Mesothelial cell of epicardium (in vitro differentiated cells): ENCODE data around the gene OR6V1. TPM values are rescaled to one million over a fixed set of nuclear protein-coding genes. Genes with fewer than 3 reads are reported as not detected.

Experiments used
- DNase-seq, 2 experiments: peaks; one replicate each; pipeline ENCODE4 v3.0.0; 2021; ENCODE audit warnings: low spot score in 2 of 2; ENCODE audit not compliant: unreplicated experiment in 2 of 2
- H3K27ac Mint-ChIP-seq: 2 replicates; pipeline ENCODE4 v1.8.0; 2021; ENCODE audit warnings: mixed read lengths
- H3K27me3 Mint-ChIP-seq: 2 replicates; pipeline ENCODE4 v1.8.0; 2021; ENCODE audit warnings: low read depth, mixed read lengths
- H3K36me3 Mint-ChIP-seq: 2 replicates; pipeline ENCODE4 v1.8.0; 2021; ENCODE audit warnings: mixed read lengths
- H3K4me1 Mint-ChIP-seq: 2 replicates; pipeline ENCODE4 v1.8.0; 2021; ENCODE audit warnings: mixed read lengths
- H3K4me3 Mint-ChIP-seq: 2 replicates; pipeline ENCODE4 v1.8.0; 2021; ENCODE audit warnings: mild to moderate bottlenecking, moderate library complexity, mixed read lengths
- H3K9me3 Mint-ChIP-seq: 2 replicates; pipeline ENCODE4 v1.8.0; 2021; ENCODE audit warnings: mixed read lengths
- total RNA-seq: library from RNA; stranded (reverse); gene quantifications from 3 replicates; pipeline ENCODE4 v1.2.1, GENCODE V29; 2021
- TF ChIP-seq, protein P1 (sequence below): fragments of 200-600 bp; sonication (generic); IDR thresholded peaks from one replicate; pipeline ENCODE4 v1.5.0; 2021; ENCODE audit warnings: antibody characterized with exemption; ENCODE audit not compliant: unreplicated experiment

The OR6V1 gene
- total RNA-seq, 1 donor from 2014 or later = not detected

DNA sequence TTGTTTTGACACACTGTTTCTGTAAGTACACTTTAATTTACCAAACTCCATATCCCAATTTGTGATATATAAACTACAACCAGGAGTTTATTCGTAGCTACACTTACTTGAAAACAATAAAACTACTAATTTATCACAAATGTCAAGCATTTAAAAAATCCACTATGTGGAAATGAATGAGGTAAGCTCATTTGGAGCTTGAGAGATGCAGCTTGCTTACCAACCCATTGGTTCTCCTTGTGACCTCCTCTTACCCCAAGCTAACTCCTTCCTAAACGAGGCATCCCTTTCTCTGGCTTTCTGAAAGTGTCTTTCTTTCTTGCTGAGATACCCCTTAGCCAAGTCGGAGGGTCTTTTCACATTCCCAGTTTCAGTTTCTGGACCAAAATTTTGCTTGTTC, 2.5 kb downstream of the OR6V1 start:
- no peak overlapping the region for H3K4me3 Mint-ChIP-seq
- TF ChIP-seq, protein P1, sequence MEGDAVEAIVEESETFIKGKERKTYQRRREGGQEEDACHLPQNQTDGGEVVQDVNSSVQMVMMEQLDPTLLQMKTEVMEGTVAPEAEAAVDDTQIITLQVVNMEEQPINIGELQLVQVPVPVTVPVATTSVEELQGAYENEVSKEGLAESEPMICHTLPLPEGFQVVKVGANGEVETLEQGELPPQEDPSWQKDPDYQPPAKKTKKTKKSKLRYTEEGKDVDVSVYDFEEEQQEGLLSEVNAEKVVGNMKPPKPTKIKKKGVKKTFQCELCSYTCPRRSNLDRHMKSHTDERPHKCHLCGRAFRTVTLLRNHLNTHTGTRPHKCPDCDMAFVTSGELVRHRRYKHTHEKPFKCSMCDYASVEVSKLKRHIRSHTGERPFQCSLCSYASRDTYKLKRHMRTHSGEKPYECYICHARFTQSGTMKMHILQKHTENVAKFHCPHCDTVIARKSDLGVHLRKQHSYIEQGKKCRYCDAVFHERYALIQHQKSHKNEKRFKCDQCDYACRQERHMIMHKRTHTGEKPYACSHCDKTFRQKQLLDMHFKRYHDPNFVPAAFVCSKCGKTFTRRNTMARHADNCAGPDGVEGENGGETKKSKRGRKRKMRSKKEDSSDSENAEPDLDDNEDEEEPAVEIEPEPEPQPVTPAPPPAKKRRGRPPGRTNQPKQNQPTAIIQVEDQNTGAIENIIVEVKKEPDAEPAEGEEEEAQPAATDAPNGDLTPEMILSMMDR = no peak
- H3K36me3 Mint-ChIP-seq = no peaks in the 10 kb centered on the region
- H3K27me3 Mint-ChIP-seq = peaks cover 18% of the 10 kb centered on the region
- H3K27ac Mint-ChIP-seq = no peak overlapping the region
- no peaks in the 10 kb centered on the region for H3K4me1 Mint-ChIP-seq
- DNase-seq = no peak
- H3K9me3 Mint-ChIP-seq = no peaks in the 10 kb centered on the region

DNA sequence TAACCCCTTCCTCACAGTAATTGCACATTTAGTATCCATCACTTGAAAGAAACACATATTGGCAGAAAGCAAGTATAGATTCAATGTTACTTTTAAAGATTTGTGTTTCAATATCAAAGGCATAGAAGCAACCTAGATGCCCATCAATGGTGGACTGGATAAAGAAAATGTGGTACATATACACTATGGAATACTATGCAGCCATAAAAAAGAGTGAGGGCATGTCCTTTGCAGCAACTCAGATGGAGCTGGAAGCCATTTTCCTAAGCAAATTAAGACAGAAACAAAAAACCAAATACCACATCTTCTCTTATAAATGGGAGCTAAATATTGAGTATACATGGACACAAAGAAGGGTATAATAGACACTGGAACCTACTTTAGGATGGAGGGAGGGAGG, 3.6 kb downstream of the OR6V1 start:
- no peaks in the 10 kb centered on the region for H3K9me3 Mint-ChIP-seq
- no peak overlapping the region for H3K4me3 Mint-ChIP-seq
- TF ChIP-seq, protein P1 = no peak
- peaks cover 15% of the 10 kb centered on the region for H3K27me3 Mint-ChIP-seq
- no peak overlapping the region for H3K27ac Mint-ChIP-seq
- H3K36me3 Mint-ChIP-seq = no peaks in the 10 kb centered on the region
- H3K4me1 Mint-ChIP-seq = no peaks in the 10 kb centered on the region
- DNase-seq = no peak

DNA sequence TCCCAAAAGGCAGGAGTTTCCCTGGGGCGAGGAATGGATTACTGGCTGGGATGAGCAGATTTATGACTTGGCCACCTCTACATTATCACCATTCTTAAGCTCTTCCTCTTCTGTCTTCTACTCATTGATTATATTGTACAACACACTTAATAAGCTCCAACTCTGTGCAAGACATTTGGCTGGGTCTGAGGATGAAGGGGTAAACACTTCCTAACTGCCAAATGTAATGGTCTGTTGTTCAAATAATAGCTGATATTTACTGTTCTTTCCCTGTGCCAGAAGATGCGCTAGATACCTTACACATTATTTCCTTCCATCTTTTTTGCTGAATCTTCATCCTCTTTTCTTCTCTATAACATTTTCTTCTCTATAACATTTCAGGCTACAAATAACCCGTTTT, 11.6 kb downstream of the OR6V1 start:
- H3K4me3 Mint-ChIP-seq = no peak overlapping the region
- DNase-seq = no peak

DNA sequence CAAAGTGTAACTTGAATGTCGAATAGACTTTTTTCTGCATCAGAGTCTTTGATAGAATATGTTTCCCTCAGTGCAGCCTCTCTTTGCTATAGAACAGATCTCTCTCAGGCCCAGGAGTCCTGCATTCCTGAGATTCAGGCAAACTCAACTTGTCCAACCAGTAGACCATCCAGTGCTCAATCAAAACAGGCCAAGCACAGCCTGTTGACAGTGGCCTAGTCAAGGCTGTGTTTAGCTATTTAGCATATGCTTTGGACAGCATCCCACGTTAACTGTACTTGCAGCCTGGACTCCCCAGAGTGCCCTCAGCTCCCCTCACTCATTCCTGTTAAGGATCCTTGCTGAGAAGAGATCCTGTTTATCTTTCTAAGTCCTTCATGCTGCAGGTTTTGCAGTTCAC, 16.3 kb downstream of the OR6V1 start:
- Mint-ChIP-seq H3K36me3 (no peaks in the 10 kb centered on the region), H3K27ac (no peak overlapping the region)

More for the DNA sequence above, 11.6 kb downstream of the OR6V1 start:
- H3K9me3 Mint-ChIP-seq = peaks cover 13% of the 10 kb centered on the region
- H3K36me3 Mint-ChIP-seq = no peaks in the 10 kb centered on the region
- H3K27me3 Mint-ChIP-seq = peaks cover 4% of the 10 kb centered on the region
- TF ChIP-seq, protein P1 = no peak
- H3K4me1 Mint-ChIP-seq = peaks cover 2% of the 10 kb centered on the region
- H3K27ac Mint-ChIP-seq = no peak overlapping the region

DNA sequence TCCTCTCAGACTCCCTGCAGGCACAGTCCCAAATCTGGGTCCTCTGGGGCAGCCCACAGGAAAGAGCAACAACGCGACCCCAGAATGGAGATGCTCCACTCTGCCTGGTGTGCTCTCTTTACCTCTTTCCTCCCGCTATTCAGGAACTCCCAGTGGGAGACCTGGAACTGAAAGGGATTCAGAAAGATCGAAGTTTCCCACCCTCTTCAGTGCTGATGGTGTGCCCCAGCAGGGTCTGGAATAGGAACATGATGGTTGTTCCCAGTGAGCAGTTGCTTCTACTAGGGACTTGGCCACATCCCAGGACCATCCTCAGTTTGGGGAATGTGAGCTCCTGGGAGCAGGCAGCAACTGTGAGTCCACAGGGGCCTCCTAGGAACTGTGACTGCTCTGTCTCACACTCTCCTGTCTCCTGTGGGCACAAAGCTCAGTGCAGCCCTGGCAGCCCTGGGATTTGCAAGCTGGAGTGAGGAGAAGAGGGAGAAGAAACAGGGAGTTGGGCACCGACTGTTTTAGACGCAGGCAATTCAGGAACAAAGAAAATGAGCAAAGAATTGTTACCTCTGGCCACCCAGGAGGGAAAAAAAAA, 17.9 kb downstream of the OR6V1 start:
- H3K27ac Mint-ChIP-seq = no peak overlapping the region
- DNase-seq = no peak
- no peaks in the 10 kb centered on the region for H3K9me3 Mint-ChIP-seq
- no peak overlapping the region for H3K4me3 Mint-ChIP-seq
- no peaks in the 10 kb centered on the region for H3K36me3 Mint-ChIP-seq
- TF ChIP-seq, protein P1 = no peak
- H3K4me1 Mint-ChIP-seq = peaks cover 6% of the 10 kb centered on the region
- no peaks in the 10 kb centered on the region for H3K27me3 Mint-ChIP-seq

More for the DNA sequence above, 16.3 kb downstream of the OR6V1 start:
- Mint-ChIP-seq H3K4me3 (no peak overlapping the region), H3K9me3 (peaks cover 9% of the 10 kb centered on the region), H3K4me1 (peaks cover 6% of the 10 kb centered on the region), H3K27me3 (no peaks in the 10 kb centered on the region)
- DNase-seq = no peak
- TF ChIP-seq, protein P1 = no peak

DNA sequence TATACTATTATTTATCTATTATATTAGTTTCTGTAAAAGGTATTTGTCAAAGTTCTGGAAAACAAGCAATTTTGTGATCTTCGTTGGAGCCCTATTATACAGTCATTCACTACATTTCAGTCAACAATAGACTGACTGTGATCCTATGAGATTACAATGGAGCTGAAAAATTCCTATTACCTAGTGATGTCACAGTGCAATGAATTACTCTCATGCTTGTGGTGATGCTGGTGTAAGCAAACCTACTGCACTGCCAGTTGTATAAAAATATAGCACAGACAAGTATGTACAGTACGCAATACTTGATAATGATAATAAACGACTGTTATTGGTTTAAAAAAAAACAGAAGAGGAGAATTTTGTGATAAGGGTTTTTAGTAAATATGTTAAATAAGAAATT, 21.4 kb downstream of the OR6V1 start:
- Mint-ChIP-seq H3K4me1 (peaks cover 6% of the 10 kb centered on the region), H3K27ac (no peak overlapping the region), H3K9me3 (no peaks in the 10 kb centered on the region), H3K4me3 (no peak overlapping the region), H3K27me3 (no peaks in the 10 kb centered on the region), H3K36me3 (no peaks in the 10 kb centered on the region)
- TF ChIP-seq, protein P1 = no peak
- no peak for DNase-seq
